Activated naive CD4-positive, alpha-beta T cell treated with anti-CD3 and anti-CD28 coated beads for 36 hours (primary cell): Measurements from ENCODE around the gene PTTG1IP. TPM values are rescaled to one million over a fixed set of nuclear protein-coding genes. Genes with fewer than 3 reads are reported as not detected.
"Not testable (repeated sequence)": the region's sequence is repeated elsewhere in the genome, so short reads cannot be mapped to it uniquely, and the experiment has no call there.

Experiments
- CTCF ChIA-PET: fragments of 350-600 bp; sonication (Branson Sonifier 250); formaldehyde crosslinking; loops from one replicate; lab custom pipeline; 2021; ENCODE audit warnings: antibody characterized with exemption; lab: Charles Lee
- DNase-seq: peaks from one replicate; pipeline ENCODE4 v3.0.0-alpha.2; 2020
- H3K27ac Mint-ChIP-seq: one replicate; pipeline ENCODE4 v1.8.0; 2021; ENCODE audit warnings: mild to moderate bottlenecking, mixed read lengths
- H3K27me3 Mint-ChIP-seq: one replicate; pipeline ENCODE4 v1.8.0; 2021; ENCODE audit warnings: low read depth, mixed read lengths
- H3K36me3 Mint-ChIP-seq: one replicate; pipeline ENCODE4 v1.8.0; 2021; ENCODE audit warnings: low read depth, mixed read lengths
- H3K4me1 Mint-ChIP-seq: one replicate; pipeline ENCODE4 v1.8.0; 2021; ENCODE audit warnings: low read depth, mixed read lengths
- H3K4me3 Mint-ChIP-seq: one replicate; pipeline ENCODE4 v1.8.0; 2021; ENCODE audit warnings: mild to moderate bottlenecking, moderate library complexity, mixed read lengths
- H3K9me3 Mint-ChIP-seq: one replicate; pipeline ENCODE4 v1.8.0; 2021; ENCODE audit warnings: mixed read lengths
- intact Hi-C: fragments of 100-400 bp; cut with micrococcal nuclease; formaldehyde crosslinking; loops from one replicate; pipeline ENCODE4 v1.15.1; 2023
- total RNA-seq, 2 experiments: library from RNA; stranded (reverse); gene quantifications; one replicate each; pipeline ENCODE4 v1.2.3, GENCODE V29; 2021

The PTTG1IP gene
- total RNA-seq, 2 experiments from 2014 or later = 37.6 to 38.5 TPM

DNA sequence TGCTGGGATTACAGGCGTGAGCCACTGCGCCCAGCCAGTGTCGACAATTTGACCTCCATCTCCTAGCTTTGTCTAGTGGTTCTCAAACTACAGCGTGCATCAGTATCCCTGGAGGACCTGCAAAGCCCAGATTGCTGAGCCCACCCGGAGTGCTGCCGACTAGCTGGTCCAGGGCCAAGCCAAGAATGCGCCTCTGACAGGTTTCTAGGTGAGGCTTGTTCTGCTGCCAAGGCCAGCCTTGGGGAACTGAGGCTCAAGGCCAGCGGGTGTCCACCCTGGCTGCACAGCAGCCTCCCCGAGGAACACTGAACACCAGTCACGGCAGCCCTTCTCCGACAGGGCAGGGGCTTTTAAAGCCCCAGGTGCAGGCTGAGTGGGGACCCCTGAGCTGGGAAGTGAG, 9.8 kb upstream of the PTTG1IP start:
- H3K27me3 Mint-ChIP-seq = no peaks in the 10 kb centered on the region
- peaks cover 26% of the 10 kb centered on the region for H3K4me1 Mint-ChIP-seq
- DNase-seq = no peak
- H3K36me3 Mint-ChIP-seq = peaks cover 6% of the 10 kb centered on the region
- no peaks in the 10 kb centered on the region for H3K9me3 Mint-ChIP-seq
- no peak overlapping the region for H3K4me3 Mint-ChIP-seq
- no peak overlapping the region for H3K27ac Mint-ChIP-seq
- CTCF ChIA-PET = interaction anchor here (1.1 to 1.4 kb wide), 2 partner anchors 37 to 82 kb away, joined by 3 to 4 read pairs; partner anchors contain the start of gene ITGB2
- intact Hi-C loops = no loop called here

DNA sequence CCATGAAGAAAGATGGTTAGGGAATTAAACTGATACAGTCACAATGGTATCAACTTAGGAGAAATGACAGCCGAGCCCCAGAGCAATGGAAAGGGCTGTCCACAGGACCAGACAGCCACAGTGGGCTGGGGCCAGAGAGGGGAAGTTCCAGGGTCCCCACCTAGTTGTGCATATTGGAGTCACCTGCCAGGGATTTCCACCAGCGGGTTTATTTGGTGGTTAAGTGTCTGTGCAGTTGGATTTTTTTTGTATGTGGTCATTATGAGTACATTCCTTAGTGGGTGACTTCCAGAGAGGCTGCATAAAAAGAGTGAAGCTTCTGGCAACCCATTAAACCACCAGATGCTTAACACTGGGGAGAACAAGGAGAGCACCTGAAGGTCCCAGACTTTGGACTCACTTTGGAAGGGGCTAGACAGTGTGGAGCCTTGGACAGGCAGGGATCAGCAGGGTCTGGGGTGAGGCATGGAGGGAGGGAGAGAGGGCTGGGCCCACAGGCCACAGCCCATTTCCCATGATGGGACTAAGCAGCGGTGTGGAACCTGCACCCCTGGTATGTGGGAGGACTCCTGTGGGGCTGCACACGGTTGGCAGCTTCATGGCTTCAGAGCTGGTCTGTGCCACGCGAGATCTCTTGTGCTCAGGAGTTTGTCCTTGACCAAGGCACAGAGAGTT, 7.8 kb upstream of the PTTG1IP start:
- DNase-seq = peak; percentile 51
- CTCF ChIA-PET = interaction anchor here (1.3 to 3.8 kb wide), 6 partner anchors 11 to 88 kb away, joined by 3 to 13 read pairs (median 6); no protein-coding TSS in a partner anchor
- H3K36me3 Mint-ChIP-seq = peaks cover 6% of the 10 kb centered on the region
- H3K9me3 Mint-ChIP-seq = no peaks in the 10 kb centered on the region
- H3K27me3 Mint-ChIP-seq = no peaks in the 10 kb centered on the region
- H3K27ac Mint-ChIP-seq = peak overlapping the region; percentile 69
- no peak overlapping the region for H3K4me3 Mint-ChIP-seq
- intact Hi-C loops = no loop called here
- H3K4me1 Mint-ChIP-seq = peaks cover 26% of the 10 kb centered on the region

DNA sequence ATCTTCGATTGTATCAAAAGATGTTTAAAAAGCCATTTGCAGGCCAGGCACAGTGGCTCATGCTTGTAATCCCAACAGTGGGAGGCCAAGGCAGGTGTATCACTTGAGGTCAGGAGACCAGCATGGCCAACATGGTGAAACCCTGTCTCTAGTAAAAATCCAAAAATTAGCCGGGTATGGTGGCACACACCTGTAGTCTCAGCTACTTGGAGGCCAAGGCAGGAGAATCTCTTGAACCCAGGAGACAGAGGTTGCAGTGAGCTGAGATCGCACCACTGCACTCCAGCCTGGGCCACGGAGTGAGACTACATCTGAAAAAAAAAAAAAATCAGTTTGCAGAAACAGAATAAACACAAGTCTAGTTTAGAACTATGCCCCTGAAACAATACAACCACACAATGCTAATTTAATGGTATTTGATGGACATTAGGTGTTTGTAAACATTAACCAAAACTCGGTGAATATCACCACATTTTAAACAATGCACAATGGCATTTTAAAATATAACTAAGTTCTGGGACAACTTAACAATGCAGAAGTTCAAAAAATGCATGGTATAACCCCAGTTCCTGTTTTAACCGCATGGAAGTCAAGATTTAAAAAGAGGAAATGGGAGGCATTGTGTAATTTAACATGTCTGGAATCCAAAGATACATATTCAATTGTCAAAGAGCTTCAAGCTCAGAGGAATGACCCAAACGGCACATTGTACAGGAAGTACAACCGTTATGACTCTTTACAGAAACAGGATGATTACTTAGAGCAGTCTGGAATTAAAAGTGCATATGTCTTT, 7.1 kb upstream of the PTTG1IP start:
- H3K9me3 Mint-ChIP-seq = no peaks in the 10 kb centered on the region
- peaks cover 1% of the 10 kb centered on the region for H3K36me3 Mint-ChIP-seq
- intact Hi-C loops = no loop called here
- H3K27me3 Mint-ChIP-seq = no peaks in the 10 kb centered on the region
- peaks cover 28% of the 10 kb centered on the region for H3K4me1 Mint-ChIP-seq
- CTCF ChIA-PET = interaction anchor here (0.6 to 3.8 kb wide), 7 partner anchors 12 to 87 kb away, joined by 3 to 13 read pairs (median 4); no protein-coding TSS in a partner anchor
- peak; percentile 55 for DNase-seq
- H3K27ac Mint-ChIP-seq = peak overlapping the region; percentile 69
- H3K4me3 Mint-ChIP-seq = no peak overlapping the region

DNA sequence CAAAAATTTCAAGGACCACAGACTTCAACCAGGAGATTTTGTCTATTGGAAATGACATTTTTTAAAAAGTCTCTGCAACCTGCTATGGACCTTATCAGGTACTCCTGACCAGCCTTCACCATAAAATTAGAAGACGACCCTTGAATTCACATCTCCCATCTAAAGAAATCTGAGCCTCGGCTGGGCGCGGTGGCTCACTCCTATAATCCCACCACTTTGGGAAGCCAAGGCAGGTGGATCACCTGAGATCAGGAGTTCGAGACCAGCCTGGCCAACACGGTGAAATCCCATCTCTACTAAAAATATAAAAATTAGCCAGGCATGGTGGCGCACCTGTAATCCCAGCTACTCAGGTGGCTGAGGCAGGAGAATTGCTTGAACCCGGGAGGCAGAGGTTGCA, 5.7 kb upstream of the PTTG1IP start:
- intact Hi-C loops = loop anchor here (5.0 kb wide), 1 partner anchor 367 kb away; no protein-coding TSS in a partner anchor

DNA sequence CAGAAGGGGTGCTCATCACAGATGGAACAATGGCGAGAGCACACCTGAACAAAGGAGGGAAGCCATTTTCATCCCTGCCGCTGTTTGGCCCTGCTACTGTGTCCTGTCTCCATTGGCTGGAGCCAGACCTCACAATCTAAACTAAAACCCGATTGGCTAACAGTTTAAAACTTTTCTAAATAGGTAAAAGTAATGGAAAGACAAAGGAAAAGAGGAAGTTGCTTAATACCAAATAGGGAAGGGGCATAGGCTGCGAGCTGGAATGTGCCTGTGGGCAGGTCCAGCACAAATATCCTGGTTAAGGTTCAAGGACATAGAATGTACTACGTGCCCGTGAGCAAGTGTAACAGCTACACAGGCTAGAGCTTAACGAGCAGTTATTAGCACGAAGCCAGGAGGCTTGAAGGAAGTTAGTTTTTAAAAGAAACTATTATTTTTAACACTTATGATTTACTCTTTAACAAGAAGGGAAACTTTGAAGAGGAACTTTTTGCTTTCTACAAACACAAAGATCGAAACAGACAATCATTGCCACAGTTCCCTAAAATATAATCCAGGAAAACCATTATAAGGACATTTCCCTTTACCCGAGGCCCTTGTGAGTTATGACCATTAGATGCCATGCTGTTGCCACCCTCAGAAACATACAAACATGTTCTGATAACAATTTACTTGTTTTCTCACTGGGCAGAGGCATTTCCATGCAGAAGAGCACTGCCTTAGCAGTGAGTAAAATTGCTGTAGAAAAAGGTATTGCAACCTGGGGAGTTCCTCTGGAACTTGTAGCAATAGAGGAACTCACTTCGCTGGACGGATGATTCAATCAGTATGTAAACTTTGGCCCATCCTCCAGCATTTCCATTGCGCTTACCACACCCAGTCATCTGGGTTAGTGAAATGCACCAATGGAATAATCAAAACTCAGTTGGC, 4.8 kb upstream of the PTTG1IP start:
- Mint-ChIP-seq H3K27me3 (no peaks in the 10 kb centered on the region), H3K4me3 (no peak overlapping the region), H3K27ac (no peak overlapping the region), H3K4me1 (peaks cover 32% of the 10 kb centered on the region), H3K9me3 (no peaks in the 10 kb centered on the region), H3K36me3 (no peaks in the 10 kb centered on the region)
- CTCF ChIA-PET = interaction anchor here (0.6 to 3.8 kb wide), 4 partner anchors 49 to 85 kb away, joined by 3 to 13 read pairs (median 5); no protein-coding TSS in a partner anchor
- intact Hi-C loops = loop anchor here (5.0 kb wide), 1 partner anchor 366 kb away; no protein-coding TSS in a partner anchor
- DNase-seq = no peak

More for the DNA sequence above, 5.7 kb upstream of the PTTG1IP start:
- H3K27ac Mint-ChIP-seq, H3K36me3 Mint-ChIP-seq, H3K27me3 Mint-ChIP-seq, DNase-seq, H3K4me3 Mint-ChIP-seq, H3K9me3 Mint-ChIP-seq: not testable (repeated sequence)
- CTCF ChIA-PET = interaction anchor here (0.6 to 3.8 kb wide), 3 partner anchors 48 to 763 kb away, joined by 3 to 13 read pairs (median 4); no protein-coding TSS in a partner anchor
- H3K4me1 Mint-ChIP-seq = peaks cover 32% of the 10 kb centered on the region

DNA sequence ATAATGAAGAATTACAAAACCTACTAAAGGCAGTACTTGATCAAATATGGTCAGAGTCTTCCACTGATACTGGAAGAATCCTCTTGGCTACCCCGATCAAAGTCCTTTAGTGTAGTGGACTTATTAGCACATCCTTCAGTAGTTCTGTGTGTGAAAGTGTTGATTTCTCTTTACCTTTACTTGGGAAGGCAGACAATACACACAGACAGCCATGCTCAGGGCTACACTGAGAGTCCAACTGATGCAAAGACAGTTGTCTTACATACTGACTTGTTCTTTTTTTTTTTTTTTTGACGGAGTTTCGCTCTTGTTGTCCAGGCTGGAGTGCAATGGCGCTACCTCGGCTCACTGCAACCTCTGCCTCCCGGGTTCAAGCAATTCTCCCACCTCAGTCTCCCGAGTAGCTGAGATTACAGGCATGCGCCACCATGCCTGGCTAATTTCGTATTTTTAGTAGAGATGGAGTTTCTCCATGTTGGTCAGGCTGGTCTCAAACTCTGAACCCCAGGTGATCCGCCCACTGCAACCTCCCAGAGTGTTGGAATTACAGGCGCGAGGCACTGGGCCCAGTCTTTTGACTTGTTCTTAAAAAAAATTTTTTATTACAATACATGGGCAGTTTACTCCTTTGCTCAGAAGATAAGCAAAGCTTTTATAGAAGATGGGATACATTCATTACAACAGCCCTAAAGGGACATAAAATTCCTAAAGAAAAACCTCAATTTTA, 3.5 kb upstream of the PTTG1IP start:
- Mint-ChIP-seq H3K36me3 (no peaks in the 10 kb centered on the region), H3K4me3 (no peak overlapping the region), H3K27ac (no peak overlapping the region), H3K9me3 (no peaks in the 10 kb centered on the region), H3K4me1 (peaks cover 30% of the 10 kb centered on the region), H3K27me3 (no peaks in the 10 kb centered on the region)
- intact Hi-C loops = loop anchor here (5.0 kb wide), 1 partner anchor 365 kb away; no protein-coding TSS in a partner anchor
- CTCF ChIA-PET = interaction anchor here (0.6 to 2.8 kb wide), 4 partner anchors 10 to 204 kb away, joined by 3 to 19 read pairs (median 5); no protein-coding TSS in a partner anchor
- DNase-seq = no peak

DNA sequence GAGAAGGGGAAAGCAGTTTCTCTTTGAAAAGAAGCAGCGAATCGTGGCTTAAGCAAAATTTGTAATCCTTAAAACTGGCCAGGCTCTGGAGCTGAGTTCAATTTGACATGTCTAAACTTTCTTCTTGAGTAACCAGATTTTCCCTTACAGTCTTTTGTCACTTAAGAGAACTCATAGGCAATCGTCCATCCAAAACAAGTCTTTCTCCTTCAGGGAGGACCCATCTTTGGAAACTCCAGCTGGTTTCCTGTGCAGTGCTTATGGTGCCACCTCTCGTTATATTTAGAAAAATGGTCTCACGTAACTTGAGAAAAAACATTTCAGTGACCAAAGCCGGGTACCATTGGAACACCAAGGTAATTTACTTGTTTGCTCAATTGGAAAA, 1.8 kb upstream of the PTTG1IP start:
- DNase-seq = peak; percentile 53
- intact Hi-C loops = loop anchor here (1.0 to 5.0 kb wide), 2 partner anchors 74 to 363 kb away; partner anchors contain the start of gene UBE2G2
- no peaks in the 10 kb centered on the region for H3K9me3 Mint-ChIP-seq
- CTCF ChIA-PET = interaction anchor here (0.6 to 2.8 kb wide), 9 partner anchors 12 to 251 kb away, joined by 3 to 34 read pairs (median 4); partner anchors contain the start of genes ITGB2 and UBE2G2
- peaks cover 30% of the 10 kb centered on the region for H3K4me1 Mint-ChIP-seq
- H3K27me3 Mint-ChIP-seq = no peaks in the 10 kb centered on the region
- no peaks in the 10 kb centered on the region for H3K36me3 Mint-ChIP-seq
- H3K4me3 Mint-ChIP-seq = peak overlapping the region; percentile 82
- H3K27ac Mint-ChIP-seq = peak overlapping the region; percentile 46

DNA sequence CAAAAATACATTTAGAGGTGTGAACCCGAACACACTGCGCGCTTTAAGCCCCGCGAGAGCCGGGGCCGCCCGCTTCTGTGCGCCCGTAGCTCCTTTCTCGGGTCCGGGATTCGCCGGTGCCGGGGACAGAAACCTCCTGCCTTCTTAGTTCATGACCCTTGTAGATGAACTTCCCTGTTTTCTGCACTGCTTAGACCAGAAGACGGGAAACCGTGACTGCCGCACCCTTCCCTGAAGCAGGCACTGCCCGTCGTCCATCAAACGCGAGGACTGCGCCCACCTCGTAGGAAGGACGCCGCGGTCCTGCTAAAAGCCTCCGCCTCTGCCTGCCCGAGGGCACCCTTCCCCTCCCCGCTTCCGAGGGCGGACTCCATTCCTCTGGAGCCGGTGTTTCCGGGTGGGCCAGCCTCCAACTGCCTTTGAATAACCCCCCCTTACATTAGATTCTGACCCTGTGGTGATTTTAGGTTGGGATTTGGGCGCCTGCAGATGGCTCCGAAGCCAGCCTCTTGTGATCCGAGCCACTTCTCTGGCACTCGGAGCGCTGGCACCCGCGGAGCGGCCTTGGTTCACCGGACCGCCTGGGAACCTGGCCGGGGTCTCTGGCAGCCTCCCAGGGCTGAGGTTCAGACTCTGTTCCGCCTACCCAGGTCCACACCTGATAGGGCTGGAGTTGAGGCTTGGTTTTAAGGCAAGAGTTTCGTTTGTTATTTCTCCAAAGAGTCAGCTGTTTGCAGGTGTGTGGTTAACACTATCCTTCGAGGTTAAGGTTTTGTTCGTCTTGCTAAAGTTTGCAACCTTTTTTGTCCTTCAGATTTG, 1.2 kb upstream of the PTTG1IP start:
- DNase-seq = peak; percentile 49
- no peaks in the 10 kb centered on the region for H3K36me3 Mint-ChIP-seq
- intact Hi-C loops = loop anchor here (1.0 to 5.0 kb wide), 3 partner anchors 73 to 862 kb away; partner anchors contain the start of genes TRAPPC10 and UBE2G2
- CTCF ChIA-PET = interaction anchor here (0.6 to 2.8 kb wide), 9 partner anchors 12 to 81 kb away, joined by 3 to 34 read pairs (median 4); partner anchors contain the start of genes ITGB2 and UBE2G2
- H3K9me3 Mint-ChIP-seq = no peaks in the 10 kb centered on the region
- peak overlapping the region; percentile 46 for H3K27ac Mint-ChIP-seq
- H3K27me3 Mint-ChIP-seq = no peaks in the 10 kb centered on the region
- H3K4me3 Mint-ChIP-seq = peak overlapping the region; percentile 82
- H3K4me1 Mint-ChIP-seq = peaks cover 35% of the 10 kb centered on the region

DNA sequence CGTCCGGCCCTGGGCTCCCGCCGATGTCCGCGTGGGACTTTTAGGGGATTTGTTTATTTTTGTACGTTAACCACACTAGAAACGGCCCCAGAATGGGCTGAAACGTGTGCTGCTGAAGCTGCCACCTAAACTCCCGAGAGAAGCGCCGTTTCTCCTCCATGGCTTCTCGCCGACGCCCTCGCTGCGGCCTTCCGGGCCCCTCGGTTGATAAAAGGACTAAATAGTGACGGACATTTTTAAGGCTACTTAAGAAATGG, 678 bp upstream of the PTTG1IP start:
- Mint-ChIP-seq H3K9me3 (no peaks in the 10 kb centered on the region), H3K27ac (peak overlapping the region; percentile 46), H3K4me1 (peaks cover 38% of the 10 kb centered on the region), H3K4me3 (peak overlapping the region; percentile 82), H3K36me3 (no peaks in the 10 kb centered on the region), H3K27me3 (no peaks in the 10 kb centered on the region)
- CTCF ChIA-PET = interaction anchor here (0.6 to 2.1 kb wide), 7 partner anchors 18 to 263 kb away, joined by 3 to 34 read pairs (median 3); partner anchors contain the start of gene UBE2G2
- no peak for DNase-seq
- intact Hi-C loops = loop anchor here (5.0 kb wide), 1 partner anchor 862 kb away; the partner anchor contains the start of gene TRAPPC10

DNA sequence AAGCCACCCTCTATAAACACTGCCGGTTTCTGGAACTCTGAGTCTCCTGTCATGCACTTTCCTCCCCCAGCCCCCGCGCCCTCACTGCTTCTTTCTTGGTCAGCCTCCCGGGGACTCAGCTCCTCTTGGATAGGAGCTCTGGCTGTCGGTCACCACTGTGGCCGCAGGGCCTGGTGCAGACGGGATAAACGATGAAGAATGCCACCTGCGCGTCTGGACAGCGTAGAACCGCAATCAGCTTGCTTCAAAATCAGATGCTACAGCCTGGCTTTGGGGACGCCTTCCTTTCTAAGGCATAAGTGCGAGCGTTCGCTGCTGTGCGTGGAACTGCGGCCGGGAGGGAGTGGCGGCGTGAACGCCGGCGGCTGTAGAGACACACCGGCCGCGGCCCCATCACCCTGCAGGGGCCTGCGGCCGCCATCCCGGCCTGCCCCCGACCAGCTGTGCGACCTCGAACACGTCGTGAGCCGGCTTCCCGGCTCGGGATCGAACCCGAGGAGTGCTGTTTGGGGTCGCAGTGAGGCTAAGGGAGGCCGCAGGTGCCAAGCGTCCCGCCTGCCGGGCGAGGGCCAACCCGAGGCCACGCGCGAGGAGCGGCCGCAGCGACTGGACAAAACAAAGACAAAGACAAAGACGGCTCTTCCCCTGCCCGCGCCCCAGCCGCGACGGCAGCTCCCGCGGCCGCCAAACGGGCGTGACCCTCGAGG, 688 bp downstream of the PTTG1IP start:
- peaks cover 51% of the 10 kb centered on the region for H3K4me1 Mint-ChIP-seq
- H3K27ac Mint-ChIP-seq = peak overlapping the region; percentile 82
- intact Hi-C loops = loop anchor here (1.0 to 5.0 kb wide), 4 partner anchors 27 to 861 kb away; partner anchors contain the start of genes SUMO3 and TRAPPC10
- peak; percentile 44 for DNase-seq
- H3K27me3 Mint-ChIP-seq = no peaks in the 10 kb centered on the region
- no peaks in the 10 kb centered on the region for H3K9me3 Mint-ChIP-seq
- H3K4me3 Mint-ChIP-seq = peak overlapping the region; percentile 91
- CTCF ChIA-PET = interaction anchor here (0.6 to 1.5 kb wide), 9 partner anchors 12 to 265 kb away, joined by 3 to 7 read pairs (median 3); no protein-coding TSS in a partner anchor
- no peaks in the 10 kb centered on the region for H3K36me3 Mint-ChIP-seq
